ENCODE measurements around the gene PHLDB2.

DNA sequence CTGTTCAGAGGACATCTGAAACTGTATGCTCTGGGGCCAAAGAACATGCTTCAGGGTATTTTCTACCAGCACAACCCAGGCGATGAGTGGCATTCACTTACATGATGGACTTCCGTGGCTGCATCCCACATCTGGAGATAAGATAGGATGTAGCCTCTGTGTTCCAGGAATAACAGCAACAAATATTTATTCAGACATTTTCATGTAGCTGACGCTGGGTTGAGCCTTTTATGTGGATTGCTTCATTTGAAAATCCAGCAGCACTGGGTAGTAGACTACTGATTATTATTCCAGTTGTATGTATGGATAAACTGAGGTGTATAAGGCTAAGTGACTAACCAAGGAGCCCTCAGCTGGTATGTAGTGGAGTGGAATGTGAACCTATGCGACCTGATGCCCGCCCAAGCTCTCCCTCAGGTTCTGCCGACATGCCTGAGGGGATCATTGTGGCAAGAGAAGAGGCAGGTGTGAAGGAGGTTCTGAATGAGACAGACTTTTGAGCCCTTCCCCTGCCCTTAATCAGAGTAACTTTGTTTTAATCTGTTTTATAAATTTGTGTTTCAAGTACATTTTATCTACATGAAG lies 93.9 kb downstream of the PHLDB2 start:
- TF ChIP-seq, protein P1, sequence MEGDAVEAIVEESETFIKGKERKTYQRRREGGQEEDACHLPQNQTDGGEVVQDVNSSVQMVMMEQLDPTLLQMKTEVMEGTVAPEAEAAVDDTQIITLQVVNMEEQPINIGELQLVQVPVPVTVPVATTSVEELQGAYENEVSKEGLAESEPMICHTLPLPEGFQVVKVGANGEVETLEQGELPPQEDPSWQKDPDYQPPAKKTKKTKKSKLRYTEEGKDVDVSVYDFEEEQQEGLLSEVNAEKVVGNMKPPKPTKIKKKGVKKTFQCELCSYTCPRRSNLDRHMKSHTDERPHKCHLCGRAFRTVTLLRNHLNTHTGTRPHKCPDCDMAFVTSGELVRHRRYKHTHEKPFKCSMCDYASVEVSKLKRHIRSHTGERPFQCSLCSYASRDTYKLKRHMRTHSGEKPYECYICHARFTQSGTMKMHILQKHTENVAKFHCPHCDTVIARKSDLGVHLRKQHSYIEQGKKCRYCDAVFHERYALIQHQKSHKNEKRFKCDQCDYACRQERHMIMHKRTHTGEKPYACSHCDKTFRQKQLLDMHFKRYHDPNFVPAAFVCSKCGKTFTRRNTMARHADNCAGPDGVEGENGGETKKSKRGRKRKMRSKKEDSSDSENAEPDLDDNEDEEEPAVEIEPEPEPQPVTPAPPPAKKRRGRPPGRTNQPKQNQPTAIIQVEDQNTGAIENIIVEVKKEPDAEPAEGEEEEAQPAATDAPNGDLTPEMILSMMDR (IDR thresholded peaks at IDR 0.05), result no peak
- no peak for TF ChIP-seq POLR2A (IDR thresholded peaks at IDR 0.05)
